DOHH2 (cell line): ENCODE results near the gene FHOD3.

ENCODE experiments used
- EZH2phosphoT487 ChIP-seq: fragments of 200-600 bp; sonication (generic); IDR thresholded peaks from 2 replicates; pipeline ENCODE4 v1.6.1; 2017; ENCODE audit warnings: borderline replicate concordance, mild to moderate bottlenecking, antibody characterized with exemption, low read length, moderate library complexity, mixed read lengths
- TF ChIP-seq, protein P1 (sequence below): fragments of 200-600 bp; sonication (generic); IDR thresholded peaks from one replicate; pipeline ENCODE4 v1.5.1; 2014; ENCODE audit warnings: antibody characterized with exemption, mild to moderate bottlenecking, low read depth, low read length; ENCODE audit not compliant: poor library complexity, severe bottlenecking

DNA sequence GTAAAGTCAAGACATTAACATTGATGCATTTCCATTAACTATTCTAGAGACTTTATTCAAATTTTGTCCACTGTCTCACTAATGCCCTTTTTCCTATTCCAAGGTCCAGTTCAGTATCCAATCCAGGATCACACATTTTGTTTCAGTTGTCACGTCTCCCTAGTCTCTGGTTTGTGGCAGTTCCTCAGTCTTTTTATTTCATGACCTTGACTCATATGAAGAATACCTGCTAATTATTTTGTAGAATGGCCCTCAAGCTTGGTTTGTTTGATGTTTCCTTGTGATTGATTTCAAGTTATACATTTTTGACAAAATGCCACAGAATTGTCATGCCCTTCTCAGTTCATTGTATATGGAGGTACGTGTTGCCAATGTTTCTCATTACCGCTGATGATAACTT is 145.2 kb downstream of the FHOD3 start:
- TF ChIP-seq, protein P1, sequence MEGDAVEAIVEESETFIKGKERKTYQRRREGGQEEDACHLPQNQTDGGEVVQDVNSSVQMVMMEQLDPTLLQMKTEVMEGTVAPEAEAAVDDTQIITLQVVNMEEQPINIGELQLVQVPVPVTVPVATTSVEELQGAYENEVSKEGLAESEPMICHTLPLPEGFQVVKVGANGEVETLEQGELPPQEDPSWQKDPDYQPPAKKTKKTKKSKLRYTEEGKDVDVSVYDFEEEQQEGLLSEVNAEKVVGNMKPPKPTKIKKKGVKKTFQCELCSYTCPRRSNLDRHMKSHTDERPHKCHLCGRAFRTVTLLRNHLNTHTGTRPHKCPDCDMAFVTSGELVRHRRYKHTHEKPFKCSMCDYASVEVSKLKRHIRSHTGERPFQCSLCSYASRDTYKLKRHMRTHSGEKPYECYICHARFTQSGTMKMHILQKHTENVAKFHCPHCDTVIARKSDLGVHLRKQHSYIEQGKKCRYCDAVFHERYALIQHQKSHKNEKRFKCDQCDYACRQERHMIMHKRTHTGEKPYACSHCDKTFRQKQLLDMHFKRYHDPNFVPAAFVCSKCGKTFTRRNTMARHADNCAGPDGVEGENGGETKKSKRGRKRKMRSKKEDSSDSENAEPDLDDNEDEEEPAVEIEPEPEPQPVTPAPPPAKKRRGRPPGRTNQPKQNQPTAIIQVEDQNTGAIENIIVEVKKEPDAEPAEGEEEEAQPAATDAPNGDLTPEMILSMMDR = no peak
- TF ChIP-seq EZH2phosphoT487 = no peak
